HEK293 (cell line): ENCODE results near the gene INHA.

Experiments
- CTCF ChIA-PET: fragments of 350-600 bp; formaldehyde crosslinking; extraction: SDS; loops from one replicate; lab custom pipeline; 2021; ENCODE audit warnings: antibody characterized with exemption; lab: Yijun Ruan, JAX
- POLR2A ChIA-PET: fragments of 300-600 bp; formaldehyde crosslinking; extraction: SDS; loops from one replicate; lab custom pipeline; 2020; ENCODE audit warnings: antibody characterized with exemption, inconsistent platforms; lab: Yijun Ruan, JAX
- H3K27ac ChIP-seq: fragments of 200-500 bp; sonication (Bioruptor generic); 2 replicates; pipeline ENCODE4 v1.5.1; 2014; ENCODE audit warnings: low read depth, low read length, control low read depth, inconsistent platforms; ENCODE audit errors: extremely low read depth
- H3K36me3 ChIP-seq, 2 experiments: fragments of 200-500 bp in 1 of 2; sonication (Bioruptor generic) in 1 of 2; 1 replicate in 1 of 2; 2 replicates in 1 of 2; pipeline ENCODE4 v1.5.1; 2014 to 2017; ENCODE audit warnings: inconsistent platforms in 2 of 2, low read length in 2 of 2; ENCODE audit not compliant: control insufficient read depth in 2 of 2, insufficient read depth in 1 of 2
- H3K4me1 ChIP-seq: fragments of 200-500 bp; sonication (Bioruptor generic); 2 replicates; pipeline ENCODE4 v1.5.1; 2014; ENCODE audit warnings: mild to moderate bottlenecking, low read length, inconsistent platforms; ENCODE audit not compliant: control insufficient read depth, insufficient read depth
- H3K4me3 ChIP-seq: 2 replicates; pipeline ENCODE4 v1.5.1; 2011; ENCODE audit warnings: low read depth, mild to moderate bottlenecking, control low read depth, low read length, moderate library complexity
- H3K9me3 ChIP-seq: fragments of 200-500 bp; sonication (Bioruptor generic); 2 replicates; pipeline ENCODE4 v1.5.1; 2014; ENCODE audit warnings: low read depth, low read length, inconsistent platforms; ENCODE audit not compliant: control insufficient read depth, insufficient read depth
- AEBP2 ChIP-seq: fragments of 450-650 bp; formaldehyde crosslinking; IDR thresholded peaks from 2 replicates; pipeline ENCODE4 v1.5.1; 2016; ENCODE audit warnings: missing biosample characterization, missing genetic modification characterization, borderline replicate concordance
- EGR2 ChIP-seq: fragments of 450-650 bp; formaldehyde crosslinking; IDR thresholded peaks from 2 replicates; pipeline ENCODE4 v1.5.1; 2016; ENCODE audit warnings: low read depth, missing biosample characterization, missing genetic modification characterization
- GLI2 ChIP-seq: fragments of 450-650 bp; formaldehyde crosslinking; IDR thresholded peaks from 2 replicates; pipeline ENCODE4; 2017; ENCODE audit warnings: missing biosample characterization, missing genetic modification characterization, low read depth, borderline replicate concordance
- HOXC10 ChIP-seq: sonication (generic); formaldehyde crosslinking; IDR thresholded peaks from 2 replicates; pipeline ENCODE4 v1.8.1; 2023; ENCODE audit warnings: mild to moderate bottlenecking, missing genetic modification reagents
- KLF17 ChIP-seq: fragments of 450-650 bp; formaldehyde crosslinking; IDR thresholded peaks from 2 replicates; pipeline ENCODE4 v1.5.1; 2016; ENCODE audit warnings: missing biosample characterization, missing genetic modification characterization
- KLF9 ChIP-seq: fragments of 450-650 bp; formaldehyde crosslinking; IDR thresholded peaks from 2 replicates; pipeline ENCODE4 v1.5.1; 2016; ENCODE audit warnings: missing biosample characterization, missing genetic modification characterization, low read depth
- SETDB1 ChIP-seq: IDR thresholded peaks from one replicate; pipeline ENCODE4 v1.6.1; 2017; ENCODE audit warnings: mild to moderate bottlenecking, low read length, moderate library complexity, mixed read lengths; ENCODE audit not compliant: insufficient read length
- ZIC2 ChIP-seq: fragments of 450-650 bp; formaldehyde crosslinking; IDR thresholded peaks from 2 replicates; pipeline ENCODE4 v1.5.1; 2016; ENCODE audit warnings: missing biosample characterization, missing genetic modification characterization
- ZNF16 ChIP-seq: fragments of 450-650 bp; formaldehyde crosslinking; IDR thresholded peaks from 2 replicates; pipeline ENCODE4 v1.5.1; 2016; ENCODE audit warnings: low read depth, missing biosample characterization, missing genetic modification characterization
- ZNF175 ChIP-seq: fragments of 450-650 bp; formaldehyde crosslinking; IDR thresholded peaks from 2 replicates; pipeline ENCODE4 v1.5.1; 2016; ENCODE audit warnings: missing biosample characterization, missing genetic modification characterization
- ZNF211 ChIP-seq: fragments of 450-650 bp; formaldehyde crosslinking; IDR thresholded peaks from 2 replicates; pipeline ENCODE4 v1.5.1; 2016; ENCODE audit warnings: low read depth, missing biosample characterization, missing genetic modification characterization
- ZNF248 ChIP-seq: fragments of 450-650 bp; formaldehyde crosslinking; IDR thresholded peaks from 2 replicates; pipeline ENCODE4 v1.5.1; 2017; ENCODE audit warnings: missing biosample characterization, missing genetic modification characterization
- ZNF280D ChIP-seq: fragments of 450-650 bp; formaldehyde crosslinking; IDR thresholded peaks from 2 replicates; pipeline ENCODE4 v1.5.1; 2016; ENCODE audit warnings: missing biosample characterization, missing genetic modification characterization
- ZNF292 ChIP-seq: fragments of 450-650 bp; formaldehyde crosslinking; IDR thresholded peaks from 2 replicates; pipeline ENCODE4 v1.5.1; 2016; ENCODE audit warnings: low read depth, missing biosample characterization, missing genetic modification characterization, borderline replicate concordance
- ZNF311 ChIP-seq: fragments of 450-650 bp; formaldehyde crosslinking; IDR thresholded peaks from 2 replicates; pipeline ENCODE4 v1.5.1; 2017; ENCODE audit warnings: missing biosample characterization, missing genetic modification characterization, borderline replicate concordance
- ZNF335 ChIP-seq: fragments of 450-650 bp; formaldehyde crosslinking; conservative IDR thresholded peaks from 2 replicates; pipeline ENCODE4 v1.5.1; 2016; ENCODE audit warnings: missing biosample characterization, missing genetic modification characterization
- ZNF48 ChIP-seq: fragments of 450-650 bp; formaldehyde crosslinking; IDR thresholded peaks from 2 replicates; pipeline ENCODE4 v1.5.1; 2016; ENCODE audit warnings: missing biosample characterization, missing genetic modification characterization
- ZNF529 ChIP-seq: fragments of 450-650 bp; formaldehyde crosslinking; IDR thresholded peaks from 2 replicates; pipeline ENCODE4 v1.5.1; 2017; ENCODE audit warnings: missing genetic modification characterization, missing biosample characterization; ENCODE audit not compliant: insufficient replicate concordance
- ZNF544 ChIP-seq: fragments of 450-650 bp; formaldehyde crosslinking; IDR thresholded peaks from 2 replicates; pipeline ENCODE4 v1.5.0; 2017; ENCODE audit warnings: missing biosample characterization, missing genetic modification characterization
- ZNF571 ChIP-seq: fragments of 450-650 bp; formaldehyde crosslinking; IDR thresholded peaks from 2 replicates; pipeline ENCODE4 v1.5.0; 2017; ENCODE audit warnings: missing biosample characterization, missing genetic modification characterization
- ZNF610 ChIP-seq: fragments of 450-650 bp; formaldehyde crosslinking; IDR thresholded peaks from 2 replicates; pipeline ENCODE4 v1.5.1; 2016; ENCODE audit warnings: missing biosample characterization, missing genetic modification characterization, borderline replicate concordance
- ZNF623 ChIP-seq: fragments of 450-650 bp; formaldehyde crosslinking; IDR thresholded peaks from 2 replicates; pipeline ENCODE4 v1.5.1; 2016; ENCODE audit warnings: missing biosample characterization, missing genetic modification characterization
- ZNF670 ChIP-seq: fragments of 450-650 bp; formaldehyde crosslinking; IDR thresholded peaks from 2 replicates; pipeline ENCODE4 v1.5.1; 2016; ENCODE audit warnings: missing biosample characterization, missing genetic modification characterization, low read depth
- ZNF785 ChIP-seq: fragments of 450-650 bp; formaldehyde crosslinking; IDR thresholded peaks from 2 replicates; pipeline ENCODE4 v1.5.1; 2016; ENCODE audit warnings: missing biosample characterization, missing genetic modification characterization
- ZNF843 ChIP-seq: fragments of 450-650 bp; formaldehyde crosslinking; IDR thresholded peaks from 2 replicates; pipeline ENCODE4 v1.5.1; 2016; ENCODE audit warnings: missing biosample characterization, missing genetic modification characterization

The INHA gene

GRCh38 chr2:219545295-219545942 is 26.7 kb upstream of the INHA start:
- Histone ChIP-seq H3K36me3 (peaks cover 0 to 14% of the 10 kb centered on the region in 2 experiments; a peak in 1 of 3 replicates), H3K4me1 (no peaks in the 10 kb centered on the region), H3K9me3 (no peaks in the 10 kb centered on the region), H3K4me3 (no peak overlapping the region), H3K27ac (no peak overlapping the region)
- TF ChIP-seq ZNF785 (tag by site-specific recombination) (no peak), ZNF335 (no peak), KLF9 (tag by site-specific recombination) (no peak), SETDB1 (no peak), ZNF529 (tag by site-specific recombination) (no peak), ZNF623 (tag by site-specific recombination) (no peak), ZNF211 (tag by site-specific recombination) (no peak), ZNF292 (tag by site-specific recombination) (no peak), ZNF544 (tag by site-specific recombination) (no peak), ZNF670 (no peak)
- CTCF ChIA-PET: interaction anchor here (0.5 to 7.2 kb wide), 3 partner anchors 14 to 99 kb away, joined by 3 to 112 read pairs (median 3); no protein-coding TSS in a partner anchor
- POLR2A ChIA-PET: interaction anchor here (0.8 kb wide), 1 partner anchor 55 kb away, joined by 3 read pairs; no protein-coding TSS in a partner anchor

GRCh38 chr2:219545943-219546352 is 26.2 kb upstream of the INHA start:
- Histone ChIP-seq H3K4me1 (no peaks in the 10 kb centered on the region), H3K36me3 (peaks cover 0 to 9% of the 10 kb centered on the region in 2 experiments; a peak in 1 of 3 replicates), H3K4me3 (no peak overlapping the region), H3K27ac (no peak overlapping the region), H3K9me3 (no peaks in the 10 kb centered on the region)
- TF ChIP-seq ZNF248 (tag by site-specific recombination) (no peak), EGR2 (tag by site-specific recombination) (peak; percentile 30; the same call in 1 of the 2 replicates), ZIC2 (tag by site-specific recombination) (no peak)
- CTCF ChIA-PET: interaction anchor here (1.2 to 7.2 kb wide), 2 partner anchors 14 to 99 kb away, joined by 3 to 112 read pairs; no protein-coding TSS in a partner anchor
- POLR2A ChIA-PET: interaction anchor here (0.8 kb wide), 1 partner anchor 54 kb away, joined by 3 read pairs; no protein-coding TSS in a partner anchor

GRCh38 chr2:219547621-219548020 is 24.5 kb upstream of the INHA start:
- POLR2A ChIA-PET: no interaction called here
- no peak overlapping the region for H3K27ac ChIP-seq
- H3K4me1 ChIP-seq: peaks cover 3% of the 10 kb centered on the region; the same call in 1 of the 2 replicates
- no peaks in the 10 kb centered on the region for H3K9me3 ChIP-seq
- no peak overlapping the region for H3K4me3 ChIP-seq
- TF ChIP-seq HOXC10 (CRISPR knock-in tag) (no peak), GLI2 (no peak), ZNF571 (tag by site-specific recombination) (no peak), ZNF311 (tag by site-specific recombination) (no peak), AEBP2 (no peak), ZNF48 (tag by site-specific recombination) (no peak), ZNF248 (tag by site-specific recombination) (no peak), ZNF16 (tag by site-specific recombination) (no peak), ZNF610 (tag by site-specific recombination) (no peak), ZNF843 (no peak), ZNF175 (tag by site-specific recombination) (no peak), ZNF280D (tag by site-specific recombination) (no peak), KLF17 (tag by site-specific recombination) (no peak)
- CTCF ChIA-PET: no interaction called here
- peaks cover 0 to 3% of the 10 kb centered on the region in 2 experiments; a peak in 1 of 3 replicates for H3K36me3 ChIP-seq
